Stomach (tissue), 4 donors: Measurements from ENCODE around the gene DCANP1.

Source experiments
- POLR2AphosphoS5 ChIP-seq, 3 donors: sonication (generic); formaldehyde crosslinking; IDR thresholded peaks; one replicate each; pipeline ENCODE4 v1.6.1; 2016; ENCODE audit warnings: antibody characterized with exemption in 3 of 3
- TF ChIP-seq, protein P1 (sequence below), 7 experiments: fragments of 450-650 bp in 4 of 7; fragments of 200-600 bp in 3 of 7; sonication (generic) in 3 of 7; IDR thresholded peaks; one replicate each; pipeline ENCODE4 v1.5.1; 2016 to 2019; ENCODE audit warnings: antibody characterized with exemption in 7 of 7, control low read depth in 2 of 7, mild to moderate bottlenecking in 1 of 7

- TF ChIP-seq, protein P1, sequence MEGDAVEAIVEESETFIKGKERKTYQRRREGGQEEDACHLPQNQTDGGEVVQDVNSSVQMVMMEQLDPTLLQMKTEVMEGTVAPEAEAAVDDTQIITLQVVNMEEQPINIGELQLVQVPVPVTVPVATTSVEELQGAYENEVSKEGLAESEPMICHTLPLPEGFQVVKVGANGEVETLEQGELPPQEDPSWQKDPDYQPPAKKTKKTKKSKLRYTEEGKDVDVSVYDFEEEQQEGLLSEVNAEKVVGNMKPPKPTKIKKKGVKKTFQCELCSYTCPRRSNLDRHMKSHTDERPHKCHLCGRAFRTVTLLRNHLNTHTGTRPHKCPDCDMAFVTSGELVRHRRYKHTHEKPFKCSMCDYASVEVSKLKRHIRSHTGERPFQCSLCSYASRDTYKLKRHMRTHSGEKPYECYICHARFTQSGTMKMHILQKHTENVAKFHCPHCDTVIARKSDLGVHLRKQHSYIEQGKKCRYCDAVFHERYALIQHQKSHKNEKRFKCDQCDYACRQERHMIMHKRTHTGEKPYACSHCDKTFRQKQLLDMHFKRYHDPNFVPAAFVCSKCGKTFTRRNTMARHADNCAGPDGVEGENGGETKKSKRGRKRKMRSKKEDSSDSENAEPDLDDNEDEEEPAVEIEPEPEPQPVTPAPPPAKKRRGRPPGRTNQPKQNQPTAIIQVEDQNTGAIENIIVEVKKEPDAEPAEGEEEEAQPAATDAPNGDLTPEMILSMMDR (IDR thresholded peaks at IDR 0.05), result no peak
- no peak for TF ChIP-seq POLR2AphosphoS5 (IDR thresholded peaks at IDR 0.05)
Observed at GRCh38 chr5:135432113-135432512, 15.0 kb downstream of the DCANP1 start.
